GM19452 (cell line): ENCODE measurements around the gene GMCL1.

ENCODE experiments used
- ATAC-seq: cut with Tn5 transposase; IDR thresholded peaks from one replicate; pipeline ENCODE4 v1.9.1; 2021; ENCODE audit not compliant: unreplicated experiment

GMCL1 gene

DNA sequence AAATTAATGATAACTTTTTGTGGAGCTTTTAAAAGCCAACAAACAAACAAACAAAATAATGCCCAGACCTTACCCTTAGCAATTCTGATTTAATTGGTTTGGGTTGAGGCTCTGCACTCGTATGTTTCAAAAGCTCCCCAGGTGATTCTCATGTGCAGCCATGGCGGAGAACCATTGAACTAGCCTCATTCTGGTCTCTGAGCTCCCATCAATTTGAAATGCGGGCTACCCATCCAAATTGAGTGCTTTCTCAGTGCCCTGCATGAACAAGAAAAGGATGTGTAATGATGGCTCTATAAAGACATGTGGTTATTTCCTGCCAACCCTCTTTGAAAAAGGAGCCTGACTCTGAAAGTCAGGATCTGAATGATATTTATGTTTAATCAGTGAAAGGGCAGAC is 93.7 kb downstream of the GMCL1 start:
- ATAC-seq = no peak

DNA sequence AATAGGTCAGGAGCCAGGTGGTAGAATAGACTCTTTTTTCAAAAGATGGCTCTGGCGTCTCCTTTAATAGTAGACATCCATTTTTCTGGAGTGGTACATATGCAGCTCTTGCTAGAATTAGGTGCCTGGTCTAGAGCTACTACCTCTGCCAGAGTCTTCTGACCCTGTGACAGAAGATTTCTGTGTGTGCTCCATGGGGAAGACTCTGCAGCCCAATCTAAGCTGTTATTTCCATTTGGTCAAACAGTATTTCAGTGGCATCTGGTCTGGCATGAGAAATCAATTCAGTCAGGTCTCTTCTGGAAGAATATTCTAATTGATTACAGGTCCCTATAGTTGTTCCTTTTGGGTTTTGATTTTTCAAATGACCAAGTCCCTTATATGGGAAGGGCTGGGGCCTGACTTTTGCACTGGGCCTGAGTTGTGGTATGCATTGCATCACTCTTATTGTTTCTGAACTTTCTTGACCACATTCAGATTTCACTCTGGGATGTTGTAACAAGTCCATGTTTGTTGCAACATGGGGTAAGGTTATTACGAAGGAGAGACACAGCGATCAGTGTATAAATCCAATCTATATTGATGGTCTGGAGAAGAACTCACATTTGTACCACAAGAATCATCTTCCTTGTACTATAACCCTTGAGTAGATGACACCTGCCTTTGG is 97.5 kb downstream of the GMCL1 start:
- ATAC-seq = no peak
